Sigmoid colon (tissue), 7 donors: ENCODE data around the gene KRT20. TPM values are rescaled to one million over a fixed set of nuclear protein-coding genes. Genes with fewer than 3 reads are reported as not detected.

Experiments
- DNase-seq: peaks from one replicate; pipeline ENCODE4 v3.0.0-alpha.2; 2019
- H3K27ac ChIP-seq, 4 donors: fragments of 200-600 bp; sonication (generic); one replicate each; pipeline ENCODE4 v1.5.1; 2016 to 2019; ENCODE audit warnings: mild to moderate bottlenecking in 1 of 4
- H3K27me3 ChIP-seq, 3 donors: fragments of 200-600 bp; sonication (generic); one replicate each; pipeline ENCODE4 v1.5.1; 2019; ENCODE audit warnings: mild to moderate bottlenecking in 1 of 3
- H3K36me3 ChIP-seq, 4 donors: fragments of 200-600 bp; sonication (generic); one replicate each; pipeline ENCODE4 v1.5.1; 2016 to 2019
- H3K4me1 ChIP-seq, 4 donors: fragments of 200-600 bp; sonication (generic); one replicate each; pipeline ENCODE4 v1.5.1; 2017 to 2019
- H3K4me3 ChIP-seq, 4 donors: fragments of 200-600 bp; sonication (generic); one replicate each; pipeline ENCODE4 v1.5.1; 2017 to 2019; ENCODE audit warnings: mild to moderate bottlenecking in 2 of 4, moderate library complexity in 1 of 4
- H3K9me3 ChIP-seq, 4 donors: fragments of 200-600 bp in 3 of 4; sonication (generic) in 3 of 4; one replicate each; pipeline versions ENCODE4 v1.5.1 to v1.6.1; 2013 to 2019
- CTCF ChIP-seq, 4 experiments: fragments of 450-650 bp in 3 of 4; fragments of 200-600 bp in 1 of 4; IDR thresholded peaks; one replicate each; pipeline ENCODE4 v1.5.1; 2016 to 2019; ENCODE audit warnings: antibody characterized with exemption in 4 of 4, mild to moderate bottlenecking in 3 of 4, moderate library complexity in 2 of 4
- EP300 ChIP-seq, 4 donors: sonication (generic); formaldehyde crosslinking; IDR thresholded peaks; one replicate each; pipeline ENCODE4 v1.6.1; 2017; ENCODE audit warnings: antibody characterized with exemption in 4 of 4
- POLR2A ChIP-seq, 2 donors: fragments of 450-650 bp; IDR thresholded peaks; one replicate each; pipeline ENCODE4 v1.6.1; 2016; ENCODE audit warnings: antibody characterized with exemption in 2 of 2, mild to moderate bottlenecking in 2 of 2, moderate library complexity in 2 of 2
- POLR2AphosphoS5 ChIP-seq, 4 donors: sonication (generic); formaldehyde crosslinking; IDR thresholded peaks; one replicate each; pipeline ENCODE4 v1.6.1; 2017; ENCODE audit warnings: antibody characterized with exemption in 4 of 4
- WGBS, 2 donors: extraction: QIAGEN DNeasy Blood & Tissue Kit; methylation state at CpG; one replicate each; pipeline ENCODE4 v1.1.7; 2013; 5-methylcytosine and 5-hydroxymethylcytosine counted together
- intact Hi-C: fragments of 100-400 bp; cut with DNase I; formaldehyde crosslinking; loops from one replicate; pipeline ENCODE4 v1.15.1; 2023
- polyA plus RNA-seq, 3 donors: library from polyadenylated mRNA; stranded (reverse); fragments of 200-250 nt; gene quantifications; one replicate each; pipeline ENCODE4 v1.2.3, GENCODE V29; 2013
- total RNA-seq, 4 donors: library from RNA; depleted of rRNA; stranded (reverse); fragments of >200 nt; gene quantifications; one replicate each; pipeline ENCODE4 v1.1.0, GENCODE V29; 2016
- donor health status: healthy with polysubstance abuse.
- donor health status: Bipolar disorder and iron deficiency.
- donor health status: healthy.

KRT20 gene
- total and polyA plus RNA-seq, 7 donors = 1.4 to 2,181 (median 1,034) TPM; not detected in 2

- intact Hi-C loops = no loop called here
- H3K9me3 ChIP-seq = no peaks in the 10 kb centered on the region
- no peaks in the 10 kb centered on the region for H3K4me1 ChIP-seq
- no peak overlapping the region for H3K4me3 ChIP-seq
- 76 to 85% methylated on average over 7 of the region's 7 CpGs for WGBS, 2 donors
- DNase-seq = no peak
- H3K27ac ChIP-seq = peak overlapping the region in 1 of 4 donors; percentile 74
- H3K36me3 ChIP-seq = no peaks in the 10 kb centered on the region
- TF ChIP-seq POLR2A (IDR thresholded peaks at IDR 0.05) = no peak
- no peak for TF ChIP-seq CTCF (IDR thresholded peaks at IDR 0.05)
- no peak for TF ChIP-seq EP300 (IDR thresholded peaks at IDR 0.05)
- no peak for TF ChIP-seq POLR2AphosphoS5 (IDR thresholded peaks at IDR 0.05)
- no peaks in the 10 kb centered on the region for H3K27me3 ChIP-seq
Measured at GRCh38 chr17:40827746-40828453, 57.1 kb downstream of the KRT20 start.

Other genes with a start within 250 kb of the KRT20 start
- gene SMARCE1, start 237.4 kb downstream of the KRT20 start, total RNA-seq = 100 to 1,000 TPM in 2 of 4 donors, 10 to 100 TPM in 2; 87.3 to 120 (median 94.4) TPM
- gene SMARCE1, start 237.4 kb downstream of the KRT20 start, polyA plus RNA-seq = 10 to 100 TPM; 68.2 to 70.3 (median 70.0) TPM
- gene KRT222, start 220.1 kb downstream of the KRT20 start, total RNA-seq = 1 to 10 TPM in 3 of 4 donors, under 1 TPM in 1; 0.68 to 5.0 (median 4.2) TPM
- 1 to 10 TPM in 1 of 3 donors, under 1 TPM in 1, not detected in 1; 0.35 to 3.6 TPM for gene KRT222, start 220.1 kb downstream of the KRT20 start, polyA plus RNA-seq
- 1 to 10 TPM in 1 of 4 donors, under 1 TPM in 1, not detected in 2; 0.36 to 2.5 TPM for gene KRT24, start 181.5 kb downstream of the KRT20 start, total RNA-seq
- gene KRT24, start 181.5 kb downstream of the KRT20 start, polyA plus RNA-seq = 1 to 10 TPM in 1 of 3 donors, under 1 TPM in 1, not detected in 1; 0.82 to 5.4 TPM
- gene KRT25, start 129.9 kb downstream of the KRT20 start, total RNA-seq = under 1 TPM in 1 of 4 donors, not detected in 3; 0.36 TPM
- not detected for gene KRT25, start 129.9 kb downstream of the KRT20 start, polyA plus RNA-seq
- not detected for gene KRT26, start 113.0 kb downstream of the KRT20 start, total RNA-seq
- gene KRT26, start 113.0 kb downstream of the KRT20 start, polyA plus RNA-seq = not detected
- under 1 TPM in 1 of 4 donors, not detected in 3; 0.55 TPM for gene KRT27, start 102.7 kb downstream of the KRT20 start, total RNA-seq
- gene KRT27, start 102.7 kb downstream of the KRT20 start, polyA plus RNA-seq = under 1 TPM in 1 of 3 donors, not detected in 2; 0.07 TPM
- gene KRT28, start 85.3 kb downstream of the KRT20 start, total RNA-seq = not detected
- gene KRT28, start 85.3 kb downstream of the KRT20 start, polyA plus RNA-seq = not detected
- gene KRT10, start 62.6 kb downstream of the KRT20 start, total RNA-seq = 10 to 100 TPM in 1 of 4 donors, 1 to 10 TPM in 2, under 1 TPM in 1; 0.83 to 26.0 (median 6.7) TPM
- 10 to 100 TPM; 14.6 to 42.0 (median 32.4) TPM for gene KRT10, start 62.6 kb downstream of the KRT20 start, polyA plus RNA-seq
- not detected for gene KRT12, start 18.0 kb downstream of the KRT20 start, total RNA-seq
- 1 to 10 TPM; 1.2 to 1.8 (median 1.3) TPM for gene KRT12, start 18.0 kb downstream of the KRT20 start, polyA plus RNA-seq
- under 1 TPM in 1 of 4 donors, not detected in 3; 0.27 TPM for gene KRT23, start 52.4 kb upstream of the KRT20 start, total RNA-seq
- gene KRT23, start 52.4 kb upstream of the KRT20 start, polyA plus RNA-seq = 1 to 10 TPM in 1 of 3 donors, under 1 TPM in 2; 0.35 to 3.7 (median 0.60) TPM
- gene KRT39, start 81.7 kb upstream of the KRT20 start, total RNA-seq = not detected
- gene KRT39, start 81.7 kb upstream of the KRT20 start, polyA plus RNA-seq = under 1 TPM in 1 of 3 donors, not detected in 2; 0.07 TPM
- gene KRT40, start 99.1 kb upstream of the KRT20 start, total RNA-seq = not detected
- under 1 TPM in 2 of 3 donors, not detected in 1; 0.16 to 0.60 TPM for gene KRT40, start 99.1 kb upstream of the KRT20 start, polyA plus RNA-seq
- gene KRTAP3-3, start 108.9 kb upstream of the KRT20 start, total RNA-seq = not detected
- not detected for gene KRTAP3-3, start 108.9 kb upstream of the KRT20 start, polyA plus RNA-seq
- not detected for gene KRTAP3-2, start 114.7 kb upstream of the KRT20 start, total RNA-seq
- gene KRTAP3-2, start 114.7 kb upstream of the KRT20 start, polyA plus RNA-seq = not detected
- not detected for gene KRTAP3-1, start 123.9 kb upstream of the KRT20 start, total RNA-seq
- not detected for gene KRTAP3-1, start 123.9 kb upstream of the KRT20 start, polyA plus RNA-seq
- gene KRTAP1-5, start 142.0 kb upstream of the KRT20 start, total RNA-seq = not detected
- gene KRTAP1-5, start 142.0 kb upstream of the KRT20 start, polyA plus RNA-seq = not detected
- not detected for gene KRTAP1-4, start 145.0 kb upstream of the KRT20 start, total RNA-seq
- gene KRTAP1-4, start 145.0 kb upstream of the KRT20 start, polyA plus RNA-seq = not detected
- not detected for gene KRTAP1-3, start 149.6 kb upstream of the KRT20 start, total RNA-seq
- gene KRTAP1-3, start 149.6 kb upstream of the KRT20 start, polyA plus RNA-seq = not detected
- gene KRTAP1-1, start 156.2 kb upstream of the KRT20 start, total RNA-seq = not detected
- gene KRTAP1-1, start 156.2 kb upstream of the KRT20 start, polyA plus RNA-seq = not detected
- gene KRTAP2-1, start 162.1 kb upstream of the KRT20 start, total RNA-seq = not detected
- gene KRTAP2-1, start 162.1 kb upstream of the KRT20 start, polyA plus RNA-seq = not detected
- not detected for gene KRTAP2-2, start 170.0 kb upstream of the KRT20 start, total RNA-seq
- gene KRTAP2-2, start 170.0 kb upstream of the KRT20 start, polyA plus RNA-seq = not detected
- not detected for gene KRTAP2-3, start 174.9 kb upstream of the KRT20 start, total RNA-seq
- not detected for gene KRTAP2-3, start 174.9 kb upstream of the KRT20 start, polyA plus RNA-seq
- gene KRTAP2-4, start 180.6 kb upstream of the KRT20 start, total RNA-seq = not detected
- not detected for gene KRTAP2-4, start 180.6 kb upstream of the KRT20 start, polyA plus RNA-seq
- not detected for gene KRTAP4-7, start 198.9 kb upstream of the KRT20 start, total RNA-seq
- not detected for gene KRTAP4-7, start 198.9 kb upstream of the KRT20 start, polyA plus RNA-seq
- gene KRTAP4-8, start 212.9 kb upstream of the KRT20 start, total RNA-seq = not detected
- gene KRTAP4-8, start 212.9 kb upstream of the KRT20 start, polyA plus RNA-seq = not detected
- not detected for gene KRTAP4-16, start 217.0 kb upstream of the KRT20 start, total RNA-seq
- not detected for gene KRTAP4-16, start 217.0 kb upstream of the KRT20 start, polyA plus RNA-seq
- not detected for gene KRTAP4-9, start 220.1 kb upstream of the KRT20 start, total RNA-seq
- gene KRTAP4-9, start 220.1 kb upstream of the KRT20 start, polyA plus RNA-seq = not detected
- not detected for gene KRTAP4-11, start 233.1 kb upstream of the KRT20 start, total RNA-seq
- gene KRTAP4-11, start 233.1 kb upstream of the KRT20 start, polyA plus RNA-seq = not detected
- gene KRTAP4-12, start 238.9 kb upstream of the KRT20 start, total RNA-seq = not detected
- gene KRTAP4-12, start 238.9 kb upstream of the KRT20 start, polyA plus RNA-seq = not detected